HG03378 (cell line): ENCODE results near the gene HMGB4.

Experiments
- ATAC-seq: cut with Tn5 transposase; IDR thresholded peaks from one replicate; pipeline ENCODE4 v1.9.1; 2021; ENCODE audit warnings: mild to moderate bottlenecking, moderate library complexity; ENCODE audit not compliant: unreplicated experiment

Gene HMGB4

DNA sequence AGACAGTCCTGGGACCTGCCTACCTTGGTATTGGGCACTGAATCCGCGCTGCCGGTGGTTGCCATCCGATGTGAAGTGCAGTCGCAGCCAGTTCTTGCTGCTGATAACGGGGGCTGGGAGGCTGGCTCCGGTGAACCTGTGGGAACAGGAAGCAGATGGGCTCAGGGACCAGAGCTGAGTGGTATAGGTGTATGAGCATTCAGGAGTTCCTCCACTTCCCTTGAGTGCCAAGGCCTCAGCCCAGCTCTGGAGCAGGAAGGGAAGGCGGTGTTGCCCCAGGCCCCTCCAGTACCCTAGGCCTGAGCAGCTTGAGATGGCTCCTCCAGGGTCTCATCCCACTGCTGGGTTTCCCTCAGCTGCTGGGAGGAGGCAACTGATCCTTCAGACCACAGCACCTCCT lies 17.0 kb upstream of the HMGB4 start:
- ATAC-seq, result no peak

GRCh38 chr1:33848205-33848937 lies 15.5 kb upstream of the HMGB4 start:
- no peak for ATAC-seq

DNA sequence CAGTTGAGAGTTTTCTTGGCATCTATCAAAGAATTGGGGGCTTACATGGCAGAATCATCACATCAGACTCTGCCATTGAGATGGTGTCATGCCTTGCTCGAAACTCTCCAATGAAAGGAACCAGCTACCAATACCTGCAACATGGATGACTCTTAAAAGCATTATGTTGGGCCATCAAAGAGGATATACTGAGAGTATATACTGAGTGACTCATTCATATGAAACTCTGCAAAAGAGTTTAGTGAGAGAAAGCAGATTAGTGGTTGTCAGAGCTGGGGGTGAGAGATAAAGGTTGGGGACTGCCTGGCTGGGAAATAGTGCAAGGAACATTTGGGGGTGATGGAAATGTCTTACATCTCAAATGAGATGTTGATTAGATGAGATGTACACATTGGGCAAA lies 14.7 kb upstream of the HMGB4 start:
- ATAC-seq, result no peak

GRCh38 chr1:33850481-33850880 lies 13.4 kb upstream of the HMGB4 start:
- ATAC-seq, result no peak

DNA sequence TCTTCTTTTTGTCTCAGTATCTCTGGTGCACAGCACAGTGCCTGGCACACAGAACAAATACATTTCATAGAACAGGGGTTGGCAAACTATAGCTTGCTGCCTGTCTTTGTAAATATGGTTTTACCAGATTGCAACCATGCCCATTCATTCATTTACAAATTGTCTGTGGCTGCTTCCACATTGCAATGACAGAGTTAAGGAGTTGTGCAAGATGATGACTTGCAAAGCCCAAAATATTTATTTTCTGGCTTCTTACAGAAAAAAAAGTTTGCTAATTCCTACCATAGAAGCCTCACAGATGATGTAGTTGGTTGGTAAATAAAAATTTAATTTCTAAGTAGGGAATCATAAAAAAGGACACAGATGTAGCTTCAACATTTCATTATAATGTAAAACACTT lies 11.2 kb upstream of the HMGB4 start:
- ATAC-seq, result no peak

DNA sequence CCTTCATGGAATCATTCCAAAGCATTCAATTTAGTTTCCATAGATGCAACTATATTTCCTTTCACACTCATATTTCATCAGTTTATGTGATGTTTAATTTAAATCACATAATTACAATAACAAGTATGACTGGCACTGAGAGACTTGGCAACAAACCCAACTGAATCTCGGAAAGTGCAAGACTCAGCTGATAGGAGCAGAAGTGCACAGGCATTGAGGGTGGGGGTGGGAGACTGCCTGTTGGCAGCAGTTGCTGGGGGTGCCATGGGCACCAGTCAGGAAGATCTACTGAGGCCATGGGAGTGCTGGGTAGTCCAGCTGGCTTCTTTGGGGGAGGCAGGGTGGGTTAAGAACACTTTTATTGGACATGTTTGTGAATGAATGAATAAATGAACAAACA lies 10.4 kb upstream of the HMGB4 start:
- ATAC-seq, result no peak

- no peak for ATAC-seq
Observed at GRCh38 chr1:33854091-33854490, 9.8 kb upstream of the HMGB4 start.

- no peak for ATAC-seq
Observed at GRCh38 chr1:33860671-33861070, 3.2 kb upstream of the HMGB4 start.

DNA sequence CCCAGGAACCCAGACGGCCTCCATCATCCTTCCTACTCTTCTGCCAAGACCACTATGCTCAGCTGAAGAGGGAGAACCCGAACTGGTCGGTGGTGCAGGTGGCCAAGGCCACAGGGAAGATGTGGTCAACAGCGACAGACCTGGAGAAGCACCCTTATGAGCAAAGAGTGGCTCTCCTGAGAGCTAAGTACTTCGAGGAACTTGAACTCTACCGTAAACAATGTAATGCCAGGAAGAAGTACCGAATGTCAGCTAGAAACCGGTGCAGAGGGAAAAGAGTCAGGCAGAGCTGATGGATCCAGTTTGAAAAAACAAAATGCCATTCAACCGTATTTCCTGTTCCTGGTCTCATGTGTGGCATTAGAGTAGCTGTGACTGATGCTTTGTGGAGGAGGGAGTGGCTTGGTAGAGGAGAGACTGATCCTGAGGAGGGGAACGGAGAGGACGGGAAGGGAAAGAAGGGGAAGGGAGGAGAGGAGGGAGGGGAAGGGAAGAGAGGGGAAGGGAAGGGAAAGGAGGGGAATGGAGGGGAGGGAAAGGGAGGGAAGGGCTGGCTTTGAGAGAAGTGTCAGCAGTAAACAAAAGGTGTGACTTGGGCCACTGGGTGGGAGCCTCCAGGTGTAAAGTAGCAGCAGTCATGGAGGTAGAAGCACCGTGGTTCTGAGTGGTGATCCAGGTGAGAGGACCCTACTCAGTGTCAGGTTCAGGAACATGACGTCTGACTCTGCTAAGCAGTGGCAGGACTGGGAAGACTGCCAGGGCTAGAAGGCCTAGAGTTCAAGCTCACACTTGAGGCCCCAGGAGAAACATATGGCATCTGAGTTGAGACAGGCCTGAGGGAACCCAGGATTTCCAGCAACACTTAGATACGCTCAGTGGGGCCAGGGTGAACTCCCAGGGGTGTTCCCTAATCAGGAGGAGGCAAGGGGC lies 846 bp downstream of the HMGB4 start:
- ATAC-seq, result no peak

DNA sequence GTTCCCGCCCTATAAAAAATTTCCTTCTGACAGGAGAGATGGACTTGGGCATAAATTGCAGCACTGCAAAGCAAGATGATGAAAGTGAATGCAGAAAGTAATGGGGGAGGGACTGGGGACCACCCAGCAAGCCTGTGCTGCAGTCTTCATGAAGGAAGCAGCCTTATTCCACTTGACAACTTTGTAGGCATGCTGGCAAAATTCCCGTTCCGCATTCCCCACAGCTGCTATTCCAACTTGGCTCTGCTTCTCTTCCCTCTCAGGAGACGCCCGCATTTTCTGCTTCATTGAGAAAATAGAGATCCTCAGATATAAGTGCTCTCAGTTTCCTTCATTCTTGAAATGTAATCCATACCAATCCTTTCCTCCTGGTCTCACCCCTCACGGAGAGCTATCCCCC lies 2.4 kb downstream of the HMGB4 start:
- ATAC-seq, result no peak

- no peak for ATAC-seq
Observed at GRCh38 chr1:33867684-33868083, 3.8 kb downstream of the HMGB4 start.

GRCh38 chr1:33872275-33872674 lies 8.4 kb downstream of the HMGB4 start:
- no peak for ATAC-seq

- ATAC-seq, result no peak
Observed at GRCh38 chr1:33872683-33873082, 8.8 kb downstream of the HMGB4 start.

GRCh38 chr1:33874636-33875035 lies 10.8 kb downstream of the HMGB4 start:
- no peak for ATAC-seq

GRCh38 chr1:33875862-33876261 lies 12.0 kb downstream of the HMGB4 start:
- ATAC-seq, result no peak

DNA sequence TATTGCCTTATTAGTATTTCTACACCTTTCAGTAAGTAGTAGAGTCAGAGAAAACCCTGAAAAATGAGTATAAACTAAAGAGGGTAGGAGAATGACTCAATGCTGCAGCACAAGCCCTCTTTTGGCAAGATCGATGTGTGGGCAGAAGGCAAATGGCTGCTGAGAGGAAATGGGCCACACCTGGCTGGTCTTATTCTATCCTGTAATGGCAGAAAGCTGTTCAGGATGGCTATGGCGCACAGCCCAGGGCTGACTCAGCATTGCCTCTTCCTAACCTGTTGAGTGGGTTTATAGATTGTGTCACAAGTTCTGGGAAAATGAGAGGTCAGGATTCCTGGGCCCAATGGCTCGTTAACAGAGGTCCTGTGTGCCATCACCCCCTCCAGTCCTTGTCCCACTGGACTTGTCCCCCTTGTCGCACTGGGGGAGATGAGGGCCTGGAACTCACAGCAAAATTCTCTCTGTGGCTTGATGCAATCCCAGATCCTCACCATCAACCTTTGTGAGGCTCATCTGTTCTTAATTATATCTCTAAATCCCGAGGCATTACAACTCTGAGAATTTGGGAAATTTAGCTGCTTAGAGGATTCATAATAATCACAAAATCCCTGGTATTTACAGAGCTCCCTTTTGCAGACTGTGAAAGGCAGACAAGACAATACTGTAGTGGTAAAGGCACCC lies 13.2 kb downstream of the HMGB4 start:
- no peak for ATAC-seq

GRCh38 chr1:33878392-33878791 lies 14.5 kb downstream of the HMGB4 start:
- no peak for ATAC-seq

- no peak for ATAC-seq
Observed at GRCh38 chr1:33880305-33880704, 16.4 kb downstream of the HMGB4 start.

DNA sequence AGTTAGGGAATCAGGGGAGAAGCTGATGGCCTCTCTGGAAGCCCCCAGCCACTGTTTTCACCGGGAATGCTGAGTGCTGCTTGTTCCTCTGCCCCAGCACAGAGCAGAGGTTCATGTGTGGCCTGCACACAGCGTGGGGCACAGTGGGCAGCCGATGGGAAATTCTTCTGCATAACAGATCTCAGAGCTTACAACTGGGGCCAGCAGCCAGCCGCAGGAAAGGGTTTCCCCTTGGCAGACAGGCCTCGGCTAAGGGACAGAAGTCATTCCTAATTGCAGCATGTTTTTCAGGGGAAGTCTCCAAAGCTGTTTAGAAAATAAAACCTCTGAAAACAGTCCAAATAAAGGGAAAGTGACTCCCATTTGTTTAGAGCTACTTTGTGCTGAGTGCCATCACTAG lies 22.6 kb downstream of the HMGB4 start:
- ATAC-seq, result no peak

DNA sequence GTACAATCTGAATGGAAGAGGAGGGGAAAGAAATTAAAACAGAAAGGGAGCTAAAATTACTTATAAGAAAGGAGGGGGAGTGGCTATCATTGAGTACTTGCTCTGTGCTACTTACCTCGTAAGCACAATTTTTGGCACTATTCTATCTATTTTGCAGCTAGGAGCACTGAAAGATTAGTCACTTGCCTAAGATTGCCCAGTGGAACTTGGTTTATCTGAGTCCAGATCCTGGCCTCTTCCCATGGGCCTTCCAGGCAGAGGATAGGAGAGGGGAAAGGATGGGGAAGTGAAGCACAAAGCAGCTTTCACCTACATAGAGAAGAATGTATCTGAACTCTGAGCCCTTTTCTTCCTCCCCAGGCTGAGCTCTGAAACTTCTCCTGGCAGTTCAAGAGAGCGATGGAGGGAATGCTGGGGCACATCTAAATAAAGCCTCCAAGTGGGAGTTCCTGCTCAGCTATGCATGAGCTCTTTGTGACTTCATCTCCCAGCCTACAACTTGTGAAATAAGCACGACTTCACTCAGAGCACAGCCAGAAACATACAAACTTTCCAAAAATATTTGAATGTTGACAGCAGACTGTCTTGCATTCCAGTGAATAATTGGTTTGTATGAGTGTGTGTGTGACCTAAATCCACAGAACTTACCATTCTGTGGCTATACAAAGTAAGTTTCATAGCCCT lies 29.4 kb downstream of the HMGB4 start:
- no peak for ATAC-seq

DNA sequence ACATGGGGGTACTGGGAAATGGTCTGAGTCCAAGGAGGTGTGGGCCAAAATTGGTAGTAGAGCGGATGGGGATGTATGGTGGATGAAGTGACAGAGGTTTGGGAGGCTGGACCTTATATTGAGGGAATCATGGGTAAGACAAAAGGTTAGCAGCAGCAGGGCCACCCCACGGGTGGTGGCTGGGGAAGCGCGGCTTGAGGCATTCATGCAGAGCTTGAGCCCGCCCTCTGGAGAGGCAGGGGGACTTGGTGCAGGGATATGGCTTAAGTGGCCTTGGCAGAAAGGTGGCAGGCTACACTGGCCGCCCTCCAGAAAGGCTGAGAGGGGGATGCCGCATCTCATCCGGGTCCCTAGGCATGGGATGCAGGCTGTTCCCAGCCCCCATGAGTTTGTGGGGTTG lies 31.5 kb downstream of the HMGB4 start:
- no peak for ATAC-seq
